H9 (cell line): ENCODE results near the gene MAML3. TPM values are rescaled to one million over a fixed set of nuclear protein-coding genes. Genes with fewer than 3 reads are reported as not detected.

Experiments used
- DNase-seq: peaks from one replicate; pipeline ENCODE4 v3.0.0-alpha.2; 2017
- H2AFZ ChIP-seq: one replicate; pipeline ENCODE4 v1.6.1; 2013; ENCODE audit warnings: mild to moderate bottlenecking, low read length, control low read depth, moderate library complexity
- H2AK5ac ChIP-seq: 2 replicates; pipeline ENCODE4 v1.6.1; 2013; ENCODE audit warnings: low read length, control low read depth, mixed read lengths; ENCODE audit not compliant: insufficient read length
- H2BK120ac ChIP-seq: one replicate; pipeline ENCODE4 v1.6.1; 2013; ENCODE audit warnings: low read depth, mild to moderate bottlenecking, low read length, control low read depth, inconsistent platforms; ENCODE audit not compliant: poor library complexity, severe bottlenecking
- H2BK12ac ChIP-seq: 2 replicates; pipeline ENCODE4 v1.6.1; 2013; ENCODE audit warnings: low read length, control low read depth, mixed read lengths, low read depth; ENCODE audit not compliant: insufficient read length
- H2BK15ac ChIP-seq: 2 replicates; pipeline ENCODE4 v1.6.1; 2013; ENCODE audit warnings: low read depth, low read length, control low read depth
- H2BK20ac ChIP-seq: one replicate; pipeline ENCODE4 v1.6.1; 2013; ENCODE audit warnings: low read depth, mild to moderate bottlenecking, low read length, control low read depth, inconsistent platforms; ENCODE audit not compliant: poor library complexity, severe bottlenecking
- H2BK5ac ChIP-seq: 2 replicates; pipeline ENCODE4 v1.6.1; 2013; ENCODE audit warnings: low read length, control low read depth, mixed read lengths; ENCODE audit not compliant: insufficient read length
- H3K14ac ChIP-seq: 2 replicates; pipeline ENCODE4 v1.6.1; 2013; ENCODE audit warnings: low read length, control low read depth; ENCODE audit not compliant: insufficient read depth
- H3K18ac ChIP-seq: 2 replicates; pipeline ENCODE4 v1.6.1; 2013; ENCODE audit warnings: low read depth, mild to moderate bottlenecking, mixed read lengths, low read length, control low read depth; ENCODE audit not compliant: insufficient read length
- H3K23ac ChIP-seq: 2 replicates; pipeline ENCODE4 v1.6.1; 2013; ENCODE audit warnings: low read length, control low read depth, mixed read lengths, low read depth; ENCODE audit not compliant: insufficient read length
- H3K23me2 ChIP-seq: 2 replicates; pipeline ENCODE4 v1.6.1; 2013; ENCODE audit warnings: low read depth, mild to moderate bottlenecking, mixed read lengths, low read length, control low read depth; ENCODE audit not compliant: insufficient read length, poor library complexity, severe bottlenecking
- H3K27ac ChIP-seq: 2 replicates; pipeline ENCODE4 v1.5.1; 2013; ENCODE audit warnings: low read length, control low read depth, mixed read lengths, low read depth; ENCODE audit not compliant: insufficient read length
- H3K27me3 ChIP-seq: 2 replicates; pipeline ENCODE4 v1.6.1; 2013; ENCODE audit warnings: low read length, control low read depth, inconsistent platforms; ENCODE audit not compliant: insufficient read depth
- H3K4ac ChIP-seq: 2 replicates; pipeline ENCODE4 v1.6.1; 2013; ENCODE audit warnings: low read depth, mild to moderate bottlenecking, control low read depth, inconsistent platforms, low read length, moderate library complexity
- H3K4me1 ChIP-seq: 2 replicates; pipeline ENCODE4 v1.6.1; 2013; ENCODE audit warnings: low read length, control low read depth, inconsistent platforms; ENCODE audit not compliant: insufficient read depth
- H3K4me2 ChIP-seq: 2 replicates; pipeline ENCODE4 v1.6.1; 2013; ENCODE audit warnings: low read length, control low read depth, mixed read lengths; ENCODE audit not compliant: insufficient read length, insufficient read depth
- H3K56ac ChIP-seq: 2 replicates; pipeline ENCODE4 v1.6.1; 2013; ENCODE audit warnings: low read depth, mild to moderate bottlenecking, mixed read lengths, low read length, control low read depth; ENCODE audit not compliant: insufficient read length
- H3K79me1 ChIP-seq: 2 replicates; pipeline ENCODE4 v1.6.1; 2013; ENCODE audit warnings: low read depth, mild to moderate bottlenecking, moderate library complexity, low read length, control low read depth, inconsistent platforms; ENCODE audit not compliant: insufficient read depth, poor library complexity, severe bottlenecking
- H3K79me2 ChIP-seq: 2 replicates; pipeline ENCODE4 v1.6.1; 2013; ENCODE audit warnings: low read length, control low read depth, inconsistent platforms; ENCODE audit not compliant: insufficient read depth
- H3K9ac ChIP-seq: 2 replicates; pipeline ENCODE4 v1.6.1; 2013; ENCODE audit warnings: low read length, control low read depth, mixed read lengths; ENCODE audit not compliant: insufficient read length; ENCODE audit errors: extremely low read depth
- H3K9me3 ChIP-seq: one replicate; pipeline ENCODE4 v1.6.1; 2013; ENCODE audit warnings: low read depth, low read length, inconsistent platforms; ENCODE audit not compliant: control insufficient read depth
- H3T11ph ChIP-seq: one replicate; pipeline ENCODE4 v1.6.1; 2013; ENCODE audit warnings: mild to moderate bottlenecking, low read length, control low read depth, inconsistent platforms
- H4K20me1 ChIP-seq: one replicate; pipeline ENCODE4 v1.6.1; 2013; ENCODE audit not compliant: control insufficient read depth, insufficient read length, insufficient read depth
- H4K5ac ChIP-seq: 2 replicates; pipeline ENCODE4 v1.6.1; 2013; ENCODE audit warnings: low read depth, mild to moderate bottlenecking, mixed read lengths, low read length, control low read depth; ENCODE audit not compliant: insufficient read length
- H4K8ac ChIP-seq: replicated peaks from 2 replicates; pipeline ENCODE4 v1.6.1; 2013; ENCODE audit warnings: low read length, control low read depth, mixed read lengths, low read depth; ENCODE audit not compliant: insufficient read length
- H4K91ac ChIP-seq: 2 replicates; pipeline ENCODE4 v1.6.1; 2013; ENCODE audit warnings: low read depth, mild to moderate bottlenecking, moderate library complexity, mixed read lengths, low read length, control low read depth; ENCODE audit not compliant: insufficient read length
- H3K27ac Mint-ChIP-seq, 3 experiments: 2 replicates in 2 of 3; 3 replicates in 1 of 3; pipeline ENCODE4 v1.8.0; 2020 to 2021; ENCODE audit warnings: mixed read lengths in 3 of 3, mild to moderate bottlenecking in 1 of 3, moderate library complexity in 1 of 3
- H3K27me3 Mint-ChIP-seq: 2 replicates; pipeline ENCODE4 v1.8.0; 2021; ENCODE audit warnings: low read depth, mild to moderate bottlenecking, moderate library complexity, mixed read lengths
- H3K36me3 Mint-ChIP-seq, 3 experiments: 2 replicates in 2 of 3; 3 replicates in 1 of 3; pipeline ENCODE4 v1.8.0; 2020 to 2021; ENCODE audit warnings: low read depth in 3 of 3, mixed read lengths in 3 of 3; ENCODE audit not compliant: insufficient read depth in 1 of 3
- H3K4me1 Mint-ChIP-seq, 2 experiments: 2 replicates each; pipeline ENCODE4 v1.8.0; 2020; ENCODE audit warnings: mixed read lengths in 2 of 2
- H3K4me3 Mint-ChIP-seq, 2 experiments: 2 replicates in 1 of 2; 3 replicates in 1 of 2; pipeline ENCODE4 v1.8.0; 2020 to 2021; ENCODE audit warnings: mild to moderate bottlenecking in 2 of 2, mixed read lengths in 2 of 2, moderate library complexity in 1 of 2
- H3K9me3 Mint-ChIP-seq, 2 experiments: 2 replicates in 1 of 2; 3 replicates in 1 of 2; pipeline ENCODE4 v1.8.0; 2020; ENCODE audit warnings: mild to moderate bottlenecking in 2 of 2, mixed read lengths in 2 of 2, moderate library complexity in 1 of 2
- CTCF ChIP-seq: fragments of 200-600 bp; sonication (generic); conservative IDR thresholded peaks from 3 replicates; pipeline ENCODE4 v1.8.0; 2021; ENCODE audit warnings: antibody characterized with exemption, mild to moderate bottlenecking
- WGBS: extraction: QIAGEN DNeasy Blood & Tissue Kit; methylation state at CpG from one replicate; pipeline ENCODE4 v1.1.7; 2013; ENCODE audit warnings: missing lambda C conversion rate, low lambda C conversion rate, mixed read lengths; ENCODE audit not compliant: insufficient read length; ENCODE audit errors: extremely low coverage; 5-methylcytosine and 5-hydroxymethylcytosine counted together
- total RNA-seq: library from RNA; stranded (reverse); gene quantifications from 2 replicates; pipeline ENCODE4 v1.2.1, GENCODE V29; 2021

The MAML3 gene
- total RNA-seq, 1 experiment from 2014 or later: 3.9 TPM

DNA sequence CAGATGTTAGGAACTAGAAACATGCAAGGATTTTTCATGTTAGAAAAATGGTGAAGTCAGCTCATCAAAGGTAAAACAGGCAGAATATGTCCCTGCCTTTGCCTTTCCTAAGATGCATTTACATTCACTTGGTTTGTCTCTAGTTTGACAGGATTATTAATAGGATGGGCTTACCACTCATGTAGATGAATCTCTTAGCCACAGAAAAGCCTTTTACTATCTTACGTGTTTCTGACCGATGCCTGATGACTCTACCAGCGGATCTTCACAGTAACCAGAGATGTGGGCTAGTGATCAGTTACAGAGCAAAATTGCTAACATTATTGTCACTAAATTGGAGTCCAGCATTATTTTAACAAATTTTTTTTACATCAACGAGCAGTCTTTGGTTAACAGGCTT is 187.6 kb downstream of the MAML3 start:
- H2BK20ac ChIP-seq: no peak overlapping the region
- no peak for DNase-seq

More for the DNA sequence above, 187.6 kb downstream of the MAML3 start:
- peaks cover 9% of the 10 kb centered on the region for H3K27me3 Mint-ChIP-seq
- Histone ChIP-seq H3K18ac (no peak overlapping the region), H3K4me2 (no peak overlapping the region), H4K8ac (no peak overlapping the region), H3K56ac (no peak overlapping the region), H3K27me3 (peaks cover 16% of the 10 kb centered on the region; the same call in 1 of the 2 replicates), H2AK5ac (no peak overlapping the region), H3K4ac (no peak overlapping the region), H2AFZ (no peak overlapping the region), H2BK15ac (no peak overlapping the region), H3T11ph (no peak overlapping the region), H3K27ac (no peak overlapping the region), H4K5ac (no peak overlapping the region), H3K14ac (no peak overlapping the region), H4K91ac (no peak overlapping the region), H3K23ac (no peak overlapping the region), H3K9me3 (no peaks in the 10 kb centered on the region), H3K4me1 (no peaks in the 10 kb centered on the region), H4K20me1 (no peaks in the 10 kb centered on the region), H3K79me2 (no peaks in the 10 kb centered on the region), H2BK12ac (no peak overlapping the region), H2BK5ac (no peak overlapping the region), H3K79me1 (no peaks in the 10 kb centered on the region), H3K9ac (no peak overlapping the region), H2BK120ac (no peak overlapping the region), H3K23me2 (no peaks in the 10 kb centered on the region)
- no peaks in the 10 kb centered on the region for H3K36me3 Mint-ChIP-seq
- H3K9me3 Mint-ChIP-seq: no peaks in the 10 kb centered on the region
- TF ChIP-seq CTCF: no peak
- no peak overlapping the region for H3K27ac Mint-ChIP-seq
- peaks cover 0 to 5% of the 10 kb centered on the region in 2 experiments; a peak in 1 of 4 replicates for H3K4me1 Mint-ChIP-seq
- WGBS: no CpG with 5 or more reads among the region's 4 CpGs
- H3K4me3 Mint-ChIP-seq: no peak overlapping the region
